GM21737 (cell line): ENCODE measurements around the gene LTBP1.
A peak's percentile ranks its signal among the peaks of the same experiment; 100 is the strongest.
"Not testable (repeated sequence)": the region's sequence is repeated elsewhere in the genome, so short reads cannot be mapped to it uniquely, and the experiment has no call there.

Experiments used
- ATAC-seq: cut with Tn5 transposase; IDR thresholded peaks from one replicate; pipeline ENCODE4 v1.9.1; 2021; ENCODE audit warnings: mild to moderate bottlenecking, moderate library complexity; ENCODE audit not compliant: unreplicated experiment

The LTBP1 gene

GRCh38 chr2:33441235-33441810, 494.6 kb downstream of the LTBP1 start:
- peak; percentile 87 for ATAC-seq

- ATAC-seq = not testable (repeated sequence)
Measured at GRCh38 chr2:33442052-33442451, 495.3 kb downstream of the LTBP1 start.

GRCh38 chr2:33442528-33443079, 495.9 kb downstream of the LTBP1 start:
- no peak for ATAC-seq

GRCh38 chr2:33443274-33443829, 496.6 kb downstream of the LTBP1 start:
- ATAC-seq = no peak

- ATAC-seq = no peak
Measured at GRCh38 chr2:33444967-33445366, 498.2 kb downstream of the LTBP1 start.

- ATAC-seq = no peak
Measured at GRCh38 chr2:33448220-33448899, 501.6 kb downstream of the LTBP1 start.
